ENCODE results near the gene OR1F1. TPM values are rescaled to one million over a fixed set of nuclear protein-coding genes. Genes with fewer than 3 reads are reported as not detected.
A peak's percentile ranks its signal among the peaks of the same experiment; 100 is the strongest.

OR1F1 gene
- total and polyA plus RNA-seq, 2 experiments from 2014 or later: 0.38 TPM; not detected in 1

DNA sequence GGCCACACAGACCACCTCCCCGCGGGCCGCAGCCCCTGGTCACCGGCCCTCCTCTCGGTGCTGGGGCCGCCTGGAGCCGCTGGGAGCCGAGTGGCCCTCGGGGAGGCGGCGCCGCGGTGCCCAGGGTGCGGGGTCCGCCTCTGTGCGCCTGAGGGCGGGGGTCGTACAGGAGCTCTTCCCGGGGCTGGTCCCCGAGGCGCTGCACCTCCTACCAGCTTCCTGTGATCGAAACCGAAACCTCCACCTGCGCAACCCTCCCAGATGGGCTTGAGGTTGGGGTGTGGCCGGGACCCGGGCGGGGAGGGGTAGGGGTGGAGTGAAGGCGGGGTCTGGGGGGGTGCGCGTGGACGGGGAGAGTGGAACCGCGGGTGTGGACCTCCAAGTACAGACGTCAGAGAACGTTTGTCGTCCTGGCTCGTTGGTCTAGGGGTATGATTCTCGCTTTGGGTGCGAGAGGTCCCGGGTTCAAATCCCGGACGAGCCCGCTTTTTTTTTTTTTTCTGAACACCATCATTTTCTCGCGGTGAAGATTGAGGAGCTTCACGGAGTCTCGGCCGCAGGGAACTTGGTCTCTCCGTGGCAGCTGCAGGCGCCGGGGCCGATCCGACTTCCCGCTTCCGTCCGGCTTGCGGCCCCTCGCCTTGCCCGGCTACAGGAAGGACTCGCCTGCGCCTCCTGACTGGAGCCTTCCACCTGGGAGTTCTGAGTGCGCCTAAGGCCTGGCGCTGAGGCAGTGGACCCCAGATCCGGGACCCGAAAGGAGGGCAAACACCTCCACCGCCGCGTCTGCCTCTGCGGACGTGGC is 29.3 kb upstream of the OR1F1 start (continued):
- TF ChIP-seq, protein P1, sequence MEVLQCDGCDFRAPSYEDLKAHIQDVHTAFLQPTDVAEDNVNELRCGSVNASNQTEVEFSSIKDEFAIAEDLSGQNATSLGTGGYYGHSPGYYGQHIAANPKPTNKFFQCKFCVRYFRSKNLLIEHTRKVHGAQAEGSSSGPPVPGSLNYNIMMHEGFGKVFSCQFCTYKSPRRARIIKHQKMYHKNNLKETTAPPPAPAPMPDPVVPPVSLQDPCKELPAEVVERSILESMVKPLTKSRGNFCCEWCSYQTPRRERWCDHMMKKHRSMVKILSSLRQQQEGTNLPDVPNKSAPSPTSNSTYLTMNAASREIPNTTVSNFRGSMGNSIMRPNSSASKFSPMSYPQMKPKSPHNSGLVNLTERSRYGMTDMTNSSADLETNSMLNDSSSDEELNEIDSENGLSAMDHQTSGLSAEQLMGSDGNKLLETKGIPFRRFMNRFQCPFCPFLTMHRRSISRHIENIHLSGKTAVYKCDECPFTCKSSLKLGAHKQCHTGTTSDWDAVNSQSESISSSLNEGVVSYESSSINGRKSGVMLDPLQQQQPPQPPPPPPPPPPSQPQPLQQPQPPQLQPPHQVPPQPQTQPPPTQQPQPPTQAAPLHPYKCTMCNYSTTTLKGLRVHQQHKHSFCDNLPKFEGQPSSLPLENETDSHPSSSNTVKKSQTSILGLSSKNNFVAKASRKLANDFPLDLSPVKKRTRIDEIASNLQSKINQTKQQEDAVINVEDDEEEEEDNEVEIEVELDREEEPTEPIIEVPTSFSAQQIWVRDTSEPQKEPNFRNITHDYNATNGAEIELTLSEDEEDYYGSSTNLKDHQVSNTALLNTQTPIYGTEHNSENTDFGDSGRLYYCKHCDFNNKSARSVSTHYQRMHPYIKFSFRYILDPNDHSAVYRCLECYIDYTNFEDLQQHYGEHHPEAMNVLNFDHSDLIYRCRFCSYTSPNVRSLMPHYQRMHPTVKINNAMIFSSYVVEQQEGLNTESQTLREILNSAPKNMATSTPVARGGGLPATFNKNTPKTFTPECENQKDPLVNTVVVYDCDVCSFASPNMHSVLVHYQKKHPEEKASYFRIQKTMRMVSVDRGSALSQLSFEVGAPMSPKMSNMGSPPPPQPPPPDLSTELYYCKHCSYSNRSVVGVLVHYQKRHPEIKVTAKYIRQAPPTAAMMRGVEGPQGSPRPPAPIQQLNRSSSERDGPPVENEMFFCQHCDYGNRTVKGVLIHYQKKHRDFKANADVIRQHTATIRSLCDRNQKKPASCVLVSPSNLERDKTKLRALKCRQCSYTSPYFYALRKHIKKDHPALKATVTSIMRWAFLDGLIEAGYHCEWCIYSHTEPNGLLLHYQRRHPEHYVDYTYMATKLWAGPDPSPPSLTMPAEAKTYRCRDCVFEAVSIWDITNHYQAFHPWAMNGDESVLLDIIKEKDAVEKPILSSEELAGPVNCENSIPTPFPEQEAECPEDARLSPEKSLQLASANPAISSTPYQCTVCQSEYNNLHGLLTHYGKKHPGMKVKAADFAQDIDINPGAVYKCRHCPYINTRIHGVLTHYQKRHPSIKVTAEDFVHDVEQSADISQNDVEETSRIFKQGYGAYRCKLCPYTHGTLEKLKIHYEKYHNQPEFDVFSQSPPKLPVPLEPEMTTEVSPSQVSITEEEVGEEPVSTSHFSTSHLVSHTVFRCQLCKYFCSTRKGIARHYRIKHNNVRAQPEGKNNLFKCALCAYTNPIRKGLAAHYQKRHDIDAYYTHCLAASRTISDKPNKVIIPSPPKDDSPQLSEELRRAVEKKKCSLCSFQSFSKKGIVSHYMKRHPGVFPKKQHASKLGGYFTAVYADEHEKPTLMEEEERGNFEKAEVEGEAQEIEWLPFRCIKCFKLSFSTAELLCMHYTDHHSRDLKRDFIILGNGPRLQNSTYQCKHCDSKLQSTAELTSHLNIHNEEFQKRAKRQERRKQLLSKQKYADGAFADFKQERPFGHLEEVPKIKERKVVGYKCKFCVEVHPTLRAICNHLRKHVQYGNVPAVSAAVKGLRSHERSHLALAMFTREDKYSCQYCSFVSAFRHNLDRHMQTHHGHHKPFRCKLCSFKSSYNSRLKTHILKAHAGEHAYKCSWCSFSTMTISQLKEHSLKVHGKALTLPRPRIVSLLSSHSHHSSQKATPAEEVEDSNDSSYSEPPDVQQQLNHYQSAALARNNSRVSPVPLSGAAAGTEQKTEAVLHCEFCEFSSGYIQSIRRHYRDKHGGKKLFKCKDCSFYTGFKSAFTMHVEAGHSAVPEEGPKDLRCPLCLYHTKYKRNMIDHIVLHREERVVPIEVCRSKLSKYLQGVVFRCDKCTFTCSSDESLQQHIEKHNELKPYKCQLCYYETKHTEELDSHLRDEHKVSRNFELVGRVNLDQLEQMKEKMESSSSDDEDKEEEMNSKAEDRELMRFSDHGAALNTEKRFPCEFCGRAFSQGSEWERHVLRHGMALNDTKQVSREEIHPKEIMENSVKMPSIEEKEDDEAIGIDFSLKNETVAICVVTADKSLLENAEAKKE (CRISPR knock-in tag; IDR thresholded peaks at IDR 0.05): no peak
- TF ChIP-seq NANOG (IDR thresholded peaks at IDR 0.05; ENCODE audit: borderline replicate concordance): no peak
- no peak for TF ChIP-seq EZH2 (IDR thresholded peaks at IDR 0.05; ENCODE audit: low read depth, unreplicated experiment)
- TF ChIP-seq, protein P2, sequence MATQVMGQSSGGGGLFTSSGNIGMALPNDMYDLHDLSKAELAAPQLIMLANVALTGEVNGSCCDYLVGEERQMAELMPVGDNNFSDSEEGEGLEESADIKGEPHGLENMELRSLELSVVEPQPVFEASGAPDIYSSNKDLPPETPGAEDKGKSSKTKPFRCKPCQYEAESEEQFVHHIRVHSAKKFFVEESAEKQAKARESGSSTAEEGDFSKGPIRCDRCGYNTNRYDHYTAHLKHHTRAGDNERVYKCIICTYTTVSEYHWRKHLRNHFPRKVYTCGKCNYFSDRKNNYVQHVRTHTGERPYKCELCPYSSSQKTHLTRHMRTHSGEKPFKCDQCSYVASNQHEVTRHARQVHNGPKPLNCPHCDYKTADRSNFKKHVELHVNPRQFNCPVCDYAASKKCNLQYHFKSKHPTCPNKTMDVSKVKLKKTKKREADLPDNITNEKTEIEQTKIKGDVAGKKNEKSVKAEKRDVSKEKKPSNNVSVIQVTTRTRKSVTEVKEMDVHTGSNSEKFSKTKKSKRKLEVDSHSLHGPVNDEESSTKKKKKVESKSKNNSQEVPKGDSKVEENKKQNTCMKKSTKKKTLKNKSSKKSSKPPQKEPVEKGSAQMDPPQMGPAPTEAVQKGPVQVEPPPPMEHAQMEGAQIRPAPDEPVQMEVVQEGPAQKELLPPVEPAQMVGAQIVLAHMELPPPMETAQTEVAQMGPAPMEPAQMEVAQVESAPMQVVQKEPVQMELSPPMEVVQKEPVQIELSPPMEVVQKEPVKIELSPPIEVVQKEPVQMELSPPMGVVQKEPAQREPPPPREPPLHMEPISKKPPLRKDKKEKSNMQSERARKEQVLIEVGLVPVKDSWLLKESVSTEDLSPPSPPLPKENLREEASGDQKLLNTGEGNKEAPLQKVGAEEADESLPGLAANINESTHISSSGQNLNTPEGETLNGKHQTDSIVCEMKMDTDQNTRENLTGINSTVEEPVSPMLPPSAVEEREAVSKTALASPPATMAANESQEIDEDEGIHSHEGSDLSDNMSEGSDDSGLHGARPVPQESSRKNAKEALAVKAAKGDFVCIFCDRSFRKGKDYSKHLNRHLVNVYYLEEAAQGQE (IDR thresholded peaks at IDR 0.05; ENCODE audit: unreplicated experiment): no peak
- TF ChIP-seq, protein P3, sequence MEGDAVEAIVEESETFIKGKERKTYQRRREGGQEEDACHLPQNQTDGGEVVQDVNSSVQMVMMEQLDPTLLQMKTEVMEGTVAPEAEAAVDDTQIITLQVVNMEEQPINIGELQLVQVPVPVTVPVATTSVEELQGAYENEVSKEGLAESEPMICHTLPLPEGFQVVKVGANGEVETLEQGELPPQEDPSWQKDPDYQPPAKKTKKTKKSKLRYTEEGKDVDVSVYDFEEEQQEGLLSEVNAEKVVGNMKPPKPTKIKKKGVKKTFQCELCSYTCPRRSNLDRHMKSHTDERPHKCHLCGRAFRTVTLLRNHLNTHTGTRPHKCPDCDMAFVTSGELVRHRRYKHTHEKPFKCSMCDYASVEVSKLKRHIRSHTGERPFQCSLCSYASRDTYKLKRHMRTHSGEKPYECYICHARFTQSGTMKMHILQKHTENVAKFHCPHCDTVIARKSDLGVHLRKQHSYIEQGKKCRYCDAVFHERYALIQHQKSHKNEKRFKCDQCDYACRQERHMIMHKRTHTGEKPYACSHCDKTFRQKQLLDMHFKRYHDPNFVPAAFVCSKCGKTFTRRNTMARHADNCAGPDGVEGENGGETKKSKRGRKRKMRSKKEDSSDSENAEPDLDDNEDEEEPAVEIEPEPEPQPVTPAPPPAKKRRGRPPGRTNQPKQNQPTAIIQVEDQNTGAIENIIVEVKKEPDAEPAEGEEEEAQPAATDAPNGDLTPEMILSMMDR (conservative IDR thresholded peaks at IDR 0.05; ENCODE audit: low read depth in 2 of 2): no peak
- TF ChIP-seq CREB1 (CRISPR knock-in tag; IDR thresholded peaks at IDR 0.05; ENCODE audit: low read depth): peak; percentile 76
- TF ChIP-seq JUNB (IDR thresholded peaks at IDR 0.05; ENCODE audit: unreplicated experiment): no peak
- TF ChIP-seq ZNF114 (CRISPR knock-in tag; IDR thresholded peaks at IDR 0.05): no peak
